Dedifferentiated amniotic fluid mesenchymal stem cell (primary cell): ENCODE data around the gene PPARG.
"Not testable (repeated sequence)": the region's sequence is repeated elsewhere in the genome, so short reads cannot be mapped to it uniquely, and the experiment has no call there.

Experiments used
- DNase-seq: peaks from one replicate; pipeline ENCODE4 v3.0.0-alpha.2; 2016; ENCODE audit errors: extremely low spot score

PPARG gene

GRCh38 chr3:12440927-12441714, 152.3 kb downstream of the PPARG start:
- no peak for DNase-seq

- DNase-seq, result no peak
Measured at GRCh38 chr3:12442654-12443501, 154.0 kb downstream of the PPARG start.

- no peak for DNase-seq
Measured at GRCh38 chr3:12443781-12444522, 155.1 kb downstream of the PPARG start.

GRCh38 chr3:12444582-12445471, 156.0 kb downstream of the PPARG start:
- no peak for DNase-seq

- DNase-seq, result no peak
Measured at GRCh38 chr3:12445523-12446240, 156.8 kb downstream of the PPARG start.

GRCh38 chr3:12446298-12446697, 157.4 kb downstream of the PPARG start:
- no peak for DNase-seq

- no peak for DNase-seq
Measured at GRCh38 chr3:12447075-12447474, 158.2 kb downstream of the PPARG start.

- DNase-seq, result not testable (repeated sequence)
Measured at GRCh38 chr3:12448404-12449202, 159.7 kb downstream of the PPARG start.

GRCh38 chr3:12449889-12450682, 161.2 kb downstream of the PPARG start:
- DNase-seq, result no peak

GRCh38 chr3:12451481-12451880, 162.6 kb downstream of the PPARG start:
- DNase-seq, result no peak

GRCh38 chr3:12451960-12452359, 163.1 kb downstream of the PPARG start:
- no peak for DNase-seq

- no peak for DNase-seq
Measured at GRCh38 chr3:12452361-12453330, 163.8 kb downstream of the PPARG start.

GRCh38 chr3:12454076-12454815, 165.4 kb downstream of the PPARG start:
- DNase-seq, result no peak

- DNase-seq, result no peak
Measured at GRCh38 chr3:12454816-12455121, 165.9 kb downstream of the PPARG start.

GRCh38 chr3:12455740-12456139, 166.9 kb downstream of the PPARG start:
- DNase-seq, result no peak

- DNase-seq, result no peak
Measured at GRCh38 chr3:12456441-12456840, 167.6 kb downstream of the PPARG start.

GRCh38 chr3:12457380-12457779, 168.5 kb downstream of the PPARG start:
- DNase-seq, result not testable (repeated sequence)
